GM12872 (cell line): ENCODE results near the gene MFRP.

Experiments used
- TF ChIP-seq, protein P1 (sequence below): IDR thresholded peaks from 3 replicates; pipeline ENCODE4 v1.5.1; 2011; ENCODE audit warnings: low read depth, mild to moderate bottlenecking, low read length, moderate library complexity; ENCODE audit not compliant: insufficient read depth

The MFRP gene

DNA sequence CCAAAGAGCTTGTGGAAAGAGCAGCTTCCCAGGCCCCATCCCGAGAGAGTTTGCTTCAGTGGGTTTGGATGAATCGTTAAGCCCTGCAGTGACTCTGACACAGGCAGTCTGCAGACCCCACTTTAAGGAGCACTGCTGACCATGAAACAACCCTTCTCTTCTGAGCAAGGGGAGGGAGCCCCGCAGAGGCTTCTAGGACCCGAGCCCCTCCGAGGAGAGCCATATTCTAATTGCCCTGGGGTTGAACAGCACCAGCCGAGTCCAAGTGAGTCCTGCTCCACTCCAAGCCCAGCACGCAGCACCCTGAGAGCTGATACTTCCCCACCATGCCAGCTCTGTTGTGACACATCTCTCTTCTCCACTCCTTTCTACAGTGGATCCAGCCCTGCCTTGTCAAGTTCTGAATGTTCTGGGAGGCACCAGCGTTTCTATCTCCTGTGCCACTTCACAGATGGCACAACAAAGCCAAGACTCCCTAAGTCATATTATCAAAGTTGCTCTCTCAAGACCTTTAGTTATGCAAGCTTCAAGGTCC, 24.6 kb upstream of the MFRP start:
- TF ChIP-seq, protein P1, sequence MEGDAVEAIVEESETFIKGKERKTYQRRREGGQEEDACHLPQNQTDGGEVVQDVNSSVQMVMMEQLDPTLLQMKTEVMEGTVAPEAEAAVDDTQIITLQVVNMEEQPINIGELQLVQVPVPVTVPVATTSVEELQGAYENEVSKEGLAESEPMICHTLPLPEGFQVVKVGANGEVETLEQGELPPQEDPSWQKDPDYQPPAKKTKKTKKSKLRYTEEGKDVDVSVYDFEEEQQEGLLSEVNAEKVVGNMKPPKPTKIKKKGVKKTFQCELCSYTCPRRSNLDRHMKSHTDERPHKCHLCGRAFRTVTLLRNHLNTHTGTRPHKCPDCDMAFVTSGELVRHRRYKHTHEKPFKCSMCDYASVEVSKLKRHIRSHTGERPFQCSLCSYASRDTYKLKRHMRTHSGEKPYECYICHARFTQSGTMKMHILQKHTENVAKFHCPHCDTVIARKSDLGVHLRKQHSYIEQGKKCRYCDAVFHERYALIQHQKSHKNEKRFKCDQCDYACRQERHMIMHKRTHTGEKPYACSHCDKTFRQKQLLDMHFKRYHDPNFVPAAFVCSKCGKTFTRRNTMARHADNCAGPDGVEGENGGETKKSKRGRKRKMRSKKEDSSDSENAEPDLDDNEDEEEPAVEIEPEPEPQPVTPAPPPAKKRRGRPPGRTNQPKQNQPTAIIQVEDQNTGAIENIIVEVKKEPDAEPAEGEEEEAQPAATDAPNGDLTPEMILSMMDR = no peak

DNA sequence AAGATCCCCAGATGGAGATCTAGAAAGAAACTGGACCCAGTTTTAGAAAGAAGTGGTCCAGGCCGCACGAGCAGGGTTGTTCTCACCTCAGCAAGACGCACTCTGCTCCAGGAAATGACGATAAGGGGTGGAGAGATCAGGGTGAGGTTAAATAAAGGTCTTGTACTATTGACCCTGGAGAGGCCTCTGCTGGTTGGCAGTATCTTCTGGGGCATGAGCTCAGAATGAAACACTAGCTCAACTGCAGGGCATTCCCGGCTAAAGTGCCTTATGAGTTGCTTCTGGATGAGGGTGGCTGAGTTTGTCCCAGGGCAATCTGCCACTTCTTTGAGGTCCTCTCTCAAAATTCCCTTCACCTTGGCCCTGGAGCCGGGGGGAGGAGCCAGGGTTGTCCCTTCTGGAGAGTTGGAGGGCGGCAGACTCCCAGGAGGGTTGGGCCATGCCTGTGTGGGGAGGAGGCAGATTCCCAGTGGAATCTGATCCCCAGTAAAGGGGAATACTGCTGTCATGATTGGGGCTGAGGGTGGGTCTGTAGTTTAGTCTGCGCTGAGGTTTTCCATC, 24.1 kb upstream of the MFRP start:
- TF ChIP-seq, protein P1 = no peak

DNA sequence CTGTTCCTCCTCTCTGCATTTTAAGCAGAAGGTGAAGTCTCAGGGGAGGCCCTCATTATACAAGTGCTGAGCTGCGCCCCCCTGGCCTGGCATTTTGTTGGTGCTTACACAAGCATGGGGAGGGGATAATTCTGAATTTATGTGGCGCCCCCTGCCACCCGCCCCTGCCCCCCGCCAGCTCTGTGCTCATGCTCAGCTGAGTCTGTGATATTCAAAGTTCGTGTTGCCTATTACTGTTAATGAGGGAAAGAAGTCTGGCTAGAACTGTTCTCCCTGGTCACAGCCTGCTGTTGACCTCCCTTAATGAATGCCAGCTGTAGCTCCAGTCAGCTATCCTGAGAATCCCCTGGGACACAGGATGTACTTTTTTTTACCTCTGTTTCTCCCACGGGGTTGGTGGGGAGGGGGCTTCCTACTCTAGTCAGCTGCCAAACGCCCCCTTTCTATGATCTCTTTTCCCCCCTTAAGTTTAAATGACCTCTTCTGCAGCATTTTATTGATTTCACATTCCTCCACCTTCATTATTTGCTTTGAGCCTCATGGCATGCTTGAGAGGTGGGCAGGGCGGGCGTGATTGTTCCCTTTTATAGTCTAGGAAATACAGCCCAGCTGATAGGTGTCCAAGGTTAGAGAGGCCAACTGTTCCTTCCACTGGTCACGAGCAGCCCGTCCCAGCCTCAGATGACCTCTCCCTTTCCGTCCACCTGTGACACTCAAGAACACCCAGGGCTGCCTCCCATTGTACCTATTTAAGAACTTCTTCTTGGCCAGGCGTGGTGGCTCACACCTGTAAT, 22.8 kb upstream of the MFRP start:
- TF ChIP-seq, protein P1 = no peak

DNA sequence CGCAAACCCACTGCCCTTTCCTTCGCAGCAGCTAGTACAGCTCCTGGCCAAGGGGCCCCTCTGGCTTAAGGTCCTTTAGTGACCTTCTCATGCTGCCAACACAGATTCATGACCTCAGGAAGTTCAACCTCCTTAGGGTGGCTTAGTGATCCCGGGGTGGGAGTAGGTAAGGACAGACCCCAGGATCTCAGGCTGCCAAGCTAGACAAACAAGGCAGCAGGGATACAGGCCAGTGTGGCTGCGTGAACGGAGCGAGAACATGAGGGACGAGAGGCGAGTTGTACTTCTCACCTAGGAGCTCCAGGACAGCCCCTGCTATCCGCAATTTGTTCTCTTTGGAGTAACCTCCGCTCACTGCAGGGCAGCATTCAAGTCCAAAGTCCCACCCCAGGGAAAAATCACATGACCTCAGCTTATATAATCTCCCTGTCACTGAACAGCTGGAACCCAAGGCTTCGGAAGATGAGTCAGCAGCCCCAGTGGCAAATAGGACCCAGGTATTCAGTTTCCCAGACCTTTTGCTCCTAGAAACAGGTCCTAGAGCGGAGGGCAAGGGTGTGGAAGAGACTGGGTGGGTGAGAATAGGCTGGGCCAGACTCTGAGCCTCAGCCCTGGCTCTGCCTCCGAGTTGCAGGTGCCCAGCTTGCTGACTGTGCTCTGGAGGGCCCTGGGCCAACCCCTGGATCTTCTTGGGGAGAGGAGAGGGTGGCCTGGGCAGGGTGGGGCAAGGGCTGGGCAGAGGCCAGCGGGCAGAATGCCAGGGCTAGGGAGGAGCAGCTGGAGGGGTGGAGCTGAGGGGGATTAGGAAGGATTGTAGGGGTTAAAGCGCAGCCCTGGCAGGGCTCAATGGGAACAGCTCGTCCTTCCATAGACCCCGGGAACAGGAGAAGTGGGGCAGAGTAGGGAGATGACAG, 21.9 kb upstream of the MFRP start:
- TF ChIP-seq, protein P1 = no peak

DNA sequence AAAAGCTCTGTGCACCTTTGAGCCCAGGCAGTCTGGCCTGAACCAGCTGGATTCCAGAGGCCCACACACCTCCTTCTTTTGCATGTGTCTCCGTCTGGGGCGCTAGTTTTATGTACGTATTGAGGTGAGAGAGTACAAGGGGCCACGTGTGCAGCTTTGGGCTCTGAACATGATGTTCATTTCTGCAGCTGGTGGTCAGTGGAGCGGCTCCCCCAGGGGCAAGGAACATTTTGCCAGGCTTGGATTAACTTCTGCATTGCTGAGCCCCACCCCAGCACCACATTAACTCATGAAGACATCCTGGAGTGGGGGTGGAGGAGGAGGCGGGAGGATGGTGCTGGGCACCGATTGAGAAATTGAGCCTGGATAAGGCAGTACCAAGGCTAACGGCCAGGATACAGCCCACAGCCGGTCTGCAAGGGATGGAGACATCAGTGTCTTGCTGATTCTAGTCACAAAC, 21.2 kb upstream of the MFRP start:
- TF ChIP-seq, protein P1 = no peak

DNA sequence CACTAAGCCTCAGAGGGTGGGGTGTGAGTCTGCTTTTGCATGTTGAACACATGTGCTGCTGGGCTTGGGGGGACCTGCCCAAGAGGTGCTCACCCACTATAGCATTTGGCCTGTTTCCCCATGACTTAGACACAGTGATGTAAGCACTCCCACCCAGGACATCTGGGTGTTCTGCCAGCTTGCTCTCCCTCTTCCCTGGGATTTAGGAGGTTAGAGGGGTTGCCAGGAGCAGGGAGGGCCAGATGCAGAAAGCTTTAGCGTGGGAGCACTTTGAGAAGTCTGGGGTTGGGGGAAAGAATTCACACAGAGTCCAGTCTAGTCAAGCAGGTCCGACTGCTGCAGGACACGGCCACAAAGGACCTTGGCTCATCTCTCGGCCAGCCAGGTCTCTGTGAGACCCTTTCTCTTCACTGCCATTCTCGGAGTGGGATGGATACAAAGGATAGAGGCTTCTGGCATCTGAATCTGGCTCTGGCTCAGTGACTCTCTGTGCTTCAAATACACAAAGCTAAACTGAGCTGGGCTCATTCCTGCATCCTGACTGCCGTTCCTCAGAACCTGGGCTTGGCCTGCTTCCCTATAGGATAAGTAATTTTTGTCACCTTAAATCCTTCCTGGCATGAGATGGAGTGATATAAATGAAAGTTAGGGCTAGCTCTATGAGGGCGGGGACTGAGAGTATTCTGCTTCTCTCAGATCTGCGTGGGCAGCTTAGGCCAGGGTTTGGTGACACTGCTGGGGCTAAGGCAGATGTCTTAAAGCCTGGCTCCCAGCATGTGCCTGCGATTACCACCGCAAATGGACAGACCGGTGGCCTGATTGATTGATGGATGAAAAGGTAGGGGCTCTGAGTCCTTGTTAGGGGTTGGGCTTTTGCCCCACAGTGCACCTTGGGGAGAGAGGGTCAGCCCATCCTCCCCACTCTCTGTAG, 20.4 kb upstream of the MFRP start:
- TF ChIP-seq, protein P1 = no peak
